ENCODE measurements around the gene MFNG. TPM values are rescaled to one million over a fixed set of nuclear protein-coding genes. Genes with fewer than 3 reads are reported as not detected.

The MFNG gene
- total and polyA plus RNA-seq, 2 experiments from 2014 or later = 2.6 to 6.4 TPM

DNA sequence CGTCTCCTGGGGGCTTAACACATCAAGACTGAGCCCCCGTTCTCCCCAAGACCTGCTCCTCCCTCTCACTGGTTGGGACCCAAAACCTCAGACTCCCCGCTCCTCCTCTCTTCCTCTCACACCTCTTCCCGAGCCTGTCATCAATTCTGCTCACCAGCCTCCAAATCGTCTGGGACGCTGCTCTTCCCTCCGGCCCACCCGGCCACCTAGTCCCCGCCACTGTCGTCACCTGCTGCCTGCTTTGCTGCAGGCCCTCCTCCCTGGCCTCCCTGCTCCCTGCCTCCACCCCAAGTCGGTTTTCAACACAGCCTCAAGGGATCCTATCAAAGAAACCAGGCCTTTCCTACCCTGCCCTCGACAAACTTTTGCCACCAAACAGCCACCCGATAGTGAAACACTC lies 3.1 kb downstream of the MFNG start:
- peaks cover 24% of the 10 kb centered on the region for H3K4me1 ChIP-seq (ENCODE audit: low read depth)
- DNase-seq (ENCODE audit: low read depth in 1 of 2, low spot score in 1 of 2) = no peak
- no peak for TF ChIP-seq CTCF (IDR thresholded peaks at IDR 0.05; ENCODE audit: low read depth, low read length)
- H3K27ac ChIP-seq = no peak overlapping the region
- H3K9me3 ChIP-seq (ENCODE audit: low read depth) = no peaks in the 10 kb centered on the region
- no peak overlapping the region for H3K4me3 ChIP-seq
- H3K27me3 ChIP-seq = no peaks in the 10 kb centered on the region
- H3K36me3 ChIP-seq = no peaks in the 10 kb centered on the region

GRCh38 chr22:37482244-37482643 lies 3.9 kb downstream of the MFNG start:
- no peaks in the 10 kb centered on the region for H3K9me3 ChIP-seq (ENCODE audit: low read depth)
- H3K4me3 ChIP-seq = no peak overlapping the region
- peaks cover 18% of the 10 kb centered on the region for H3K4me1 ChIP-seq (ENCODE audit: low read depth)
- TF ChIP-seq CTCF (IDR thresholded peaks at IDR 0.05; ENCODE audit: low read depth, low read length) = no peak
- DNase-seq (ENCODE audit: low read depth in 1 of 2, low spot score in 1 of 2) = no peak
- H3K27me3 ChIP-seq = no peaks in the 10 kb centered on the region
- H3K27ac ChIP-seq = no peak overlapping the region
- no peaks in the 10 kb centered on the region for H3K36me3 ChIP-seq

GRCh38 chr22:37481347-37481907 lies 4.8 kb downstream of the MFNG start:
- Histone ChIP-seq H3K4me1 (ENCODE audit: low read depth) (peaks cover 14% of the 10 kb centered on the region), H3K4me3 (no peak overlapping the region), H3K36me3 (no peaks in the 10 kb centered on the region), H3K27me3 (no peaks in the 10 kb centered on the region), H3K27ac (no peak overlapping the region), H3K9me3 (ENCODE audit: low read depth) (no peaks in the 10 kb centered on the region)
- no peak for DNase-seq (ENCODE audit: low read depth in 1 of 2, low spot score in 1 of 2)
- no peak for TF ChIP-seq CTCF (IDR thresholded peaks at IDR 0.05; ENCODE audit: low read depth, low read length)

DNA sequence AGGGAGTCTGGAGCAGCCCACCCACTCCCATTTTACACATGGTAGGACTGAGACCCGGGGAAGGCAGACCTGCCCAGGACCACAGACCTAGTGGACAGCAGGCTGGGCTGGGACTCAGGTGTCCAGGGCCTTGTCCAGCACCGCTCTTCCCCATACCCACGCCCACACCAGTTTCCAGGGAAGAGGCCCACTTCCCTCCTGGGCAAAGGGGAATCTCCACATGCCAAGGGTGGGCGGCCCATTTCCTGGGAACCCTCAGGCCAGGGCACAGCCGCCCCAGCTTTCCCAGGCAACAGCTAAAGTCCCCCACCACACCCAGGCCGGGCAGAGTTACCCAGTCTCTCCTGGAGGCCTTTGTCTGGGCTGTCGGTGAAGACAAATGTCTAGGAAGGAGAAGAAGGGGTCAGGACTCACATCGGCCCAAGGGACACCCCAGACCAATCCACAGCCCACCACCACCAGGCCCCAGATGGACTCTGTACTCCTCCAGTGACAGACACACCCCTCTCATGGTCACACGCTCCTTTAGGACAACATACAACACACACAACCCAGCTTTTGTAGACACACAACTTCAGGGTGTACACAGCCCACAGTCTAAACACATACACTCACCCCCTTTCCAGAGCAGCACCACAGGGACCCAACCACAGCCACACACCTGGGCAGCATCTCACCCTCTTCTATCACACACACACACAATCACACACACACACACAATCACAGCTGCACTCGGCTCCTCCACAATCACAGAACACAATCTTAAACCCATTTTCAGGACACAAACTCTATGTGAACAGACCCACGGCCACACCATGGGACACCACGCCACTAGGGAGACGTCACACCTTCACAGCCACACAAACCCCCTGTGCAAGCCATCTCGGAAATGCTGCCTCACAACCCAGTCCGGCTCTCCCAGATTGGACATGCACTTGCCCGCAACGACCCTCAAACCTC lies 5.5 kb downstream of the MFNG start:
- no peak for TF ChIP-seq CTCF (IDR thresholded peaks at IDR 0.05; ENCODE audit: low read depth, low read length)
- H3K4me3 ChIP-seq = no peak overlapping the region
- H3K9me3 ChIP-seq (ENCODE audit: low read depth) = no peaks in the 10 kb centered on the region
- H3K27ac ChIP-seq = no peak overlapping the region
- DNase-seq (ENCODE audit: low read depth in 1 of 2, low spot score in 1 of 2) = no peak
- H3K4me1 ChIP-seq (ENCODE audit: low read depth) = peaks cover 6% of the 10 kb centered on the region
- H3K36me3 ChIP-seq = no peaks in the 10 kb centered on the region
- H3K27me3 ChIP-seq = no peaks in the 10 kb centered on the region

DNA sequence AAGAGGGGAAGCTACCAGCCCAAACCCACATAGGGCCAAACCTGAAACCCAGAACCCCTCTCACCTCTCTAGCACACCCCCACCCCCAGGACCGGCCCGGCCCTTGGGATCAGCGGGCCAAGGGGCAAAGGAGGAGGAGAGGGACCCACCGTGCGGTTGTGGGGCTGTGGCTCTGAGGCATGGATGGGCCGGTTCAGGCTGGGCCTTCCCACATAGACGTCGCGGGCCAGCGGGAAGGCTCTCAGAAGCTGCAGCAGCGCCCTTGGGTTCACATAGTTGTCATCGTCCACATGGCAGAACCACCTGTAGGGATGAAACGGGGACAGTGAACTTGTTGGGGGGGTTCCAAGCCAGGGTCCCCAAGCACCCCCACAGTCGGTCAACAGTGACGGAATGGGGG lies 7.0 kb downstream of the MFNG start:
- Histone ChIP-seq H3K4me3 (no peak overlapping the region), H3K9me3 (ENCODE audit: low read depth) (no peaks in the 10 kb centered on the region), H3K36me3 (no peaks in the 10 kb centered on the region), H3K27ac (no peak overlapping the region), H3K27me3 (no peaks in the 10 kb centered on the region), H3K4me1 (ENCODE audit: low read depth) (peaks cover 5% of the 10 kb centered on the region)
- no peak for DNase-seq (ENCODE audit: low read depth in 1 of 2, low spot score in 1 of 2)
- TF ChIP-seq CTCF (IDR thresholded peaks at IDR 0.05; ENCODE audit: low read depth, low read length) = no peak

All from cardiac muscle cell (in vitro differentiated cells and primary cell).